HEK293 (cell line): Measurements from ENCODE around the gene ZNF524.

Experiments
- BCL6B ChIP-seq: fragments of 450-650 bp; formaldehyde crosslinking; IDR thresholded peaks from 2 replicates; pipeline ENCODE4 v1.5.1; 2017; ENCODE audit warnings: missing biosample characterization, missing genetic modification characterization
- GLIS1 ChIP-seq: fragments of 450-650 bp; formaldehyde crosslinking; IDR thresholded peaks from 2 replicates; pipeline ENCODE4 v1.5.1; 2016; ENCODE audit warnings: missing biosample characterization, missing genetic modification characterization
- KLF16 ChIP-seq: fragments of 450-650 bp; formaldehyde crosslinking; IDR thresholded peaks from 2 replicates; pipeline ENCODE4 v1.5.1; 2017; ENCODE audit warnings: missing biosample characterization, missing genetic modification characterization
- KLF8 ChIP-seq: fragments of 450-650 bp; formaldehyde crosslinking; IDR thresholded peaks from 2 replicates; pipeline ENCODE4 v1.5.1; 2016; ENCODE audit warnings: missing biosample characterization, missing genetic modification characterization
- PRDM1 ChIP-seq: fragments of 450-650 bp; formaldehyde crosslinking; IDR thresholded peaks from 2 replicates; pipeline ENCODE4; 2016; ENCODE audit warnings: missing biosample characterization, missing genetic modification characterization
- YY2 ChIP-seq: fragments of 450-650 bp; formaldehyde crosslinking; IDR thresholded peaks from 2 replicates; pipeline ENCODE4 v1.5.1; 2016; ENCODE audit warnings: missing biosample characterization, missing genetic modification characterization
- ZBTB20 ChIP-seq: fragments of 450-650 bp; formaldehyde crosslinking; IDR thresholded peaks from 2 replicates; pipeline ENCODE4 v1.5.1; 2016; ENCODE audit warnings: missing biosample characterization, missing genetic modification characterization
- ZIC2 ChIP-seq: fragments of 450-650 bp; formaldehyde crosslinking; IDR thresholded peaks from 2 replicates; pipeline ENCODE4 v1.5.1; 2016; ENCODE audit warnings: missing biosample characterization, missing genetic modification characterization
- ZNF10 ChIP-seq: fragments of 450-650 bp; formaldehyde crosslinking; IDR thresholded peaks from 2 replicates; pipeline ENCODE4 v1.5.1; 2017; ENCODE audit warnings: missing biosample characterization, missing genetic modification characterization
- ZNF155 ChIP-seq: fragments of 450-650 bp; formaldehyde crosslinking; IDR thresholded peaks from 2 replicates; pipeline ENCODE4 v1.5.1; 2016; ENCODE audit warnings: missing biosample characterization, missing genetic modification characterization
- ZNF174 ChIP-seq: fragments of 450-650 bp; formaldehyde crosslinking; IDR thresholded peaks from 2 replicates; pipeline ENCODE4 v1.5.0; 2017; ENCODE audit warnings: missing biosample characterization, mild to moderate bottlenecking, missing genetic modification characterization
- ZNF19 ChIP-seq: fragments of 450-650 bp; formaldehyde crosslinking; IDR thresholded peaks from 2 replicates; pipeline ENCODE4; 2016; ENCODE audit warnings: missing biosample characterization, missing genetic modification characterization, low read depth
- ZNF202 ChIP-seq: fragments of 450-650 bp; formaldehyde crosslinking; IDR thresholded peaks from 2 replicates; pipeline ENCODE4 v1.5.1; 2016; ENCODE audit warnings: missing biosample characterization, missing genetic modification characterization, borderline replicate concordance
- ZNF266 ChIP-seq: fragments of 450-650 bp; formaldehyde crosslinking; IDR thresholded peaks from 2 replicates; pipeline ENCODE4 v1.5.1; 2016; ENCODE audit warnings: missing biosample characterization, missing genetic modification characterization, low read depth
- ZNF341 ChIP-seq: fragments of 450-650 bp; formaldehyde crosslinking; IDR thresholded peaks from 2 replicates; pipeline ENCODE4; 2016; ENCODE audit warnings: low read depth, missing biosample characterization, missing genetic modification characterization
- ZNF416 ChIP-seq: fragments of 450-650 bp; formaldehyde crosslinking; IDR thresholded peaks from 2 replicates; pipeline ENCODE4 v1.5.1; 2016; ENCODE audit warnings: missing biosample characterization, missing genetic modification characterization
- ZNF473 ChIP-seq: fragments of 450-650 bp; formaldehyde crosslinking; IDR thresholded peaks from 2 replicates; pipeline ENCODE4 v1.5.1; 2017; ENCODE audit warnings: missing biosample characterization, missing genetic modification characterization
- ZNF521 ChIP-seq: fragments of 450-650 bp; formaldehyde crosslinking; IDR thresholded peaks from 2 replicates; pipeline ENCODE4 v1.5.1; 2017; ENCODE audit warnings: missing biosample characterization, mild to moderate bottlenecking, missing genetic modification characterization
- ZNF555 ChIP-seq: fragments of 450-650 bp; formaldehyde crosslinking; conservative IDR thresholded peaks from 2 replicates; pipeline ENCODE4 v1.5.1; 2017; ENCODE audit warnings: missing biosample characterization, mild to moderate bottlenecking, missing genetic modification characterization, inconsistent platforms
- ZNF600 ChIP-seq: fragments of 450-650 bp; formaldehyde crosslinking; IDR thresholded peaks from 2 replicates; pipeline ENCODE4 v1.5.1; 2016; ENCODE audit warnings: missing biosample characterization, missing genetic modification characterization
- ZNF621 ChIP-seq: fragments of 450-650 bp; formaldehyde crosslinking; IDR thresholded peaks from 2 replicates; pipeline ENCODE4 v1.5.1; 2017; ENCODE audit warnings: missing biosample characterization, missing genetic modification characterization
- ZNF660 ChIP-seq: fragments of 450-650 bp; IDR thresholded peaks from 2 replicates; pipeline ENCODE4 v1.5.1; 2018; ENCODE audit warnings: missing biosample characterization, mild to moderate bottlenecking, missing genetic modification characterization
- ZNF670 ChIP-seq: fragments of 450-650 bp; formaldehyde crosslinking; IDR thresholded peaks from 2 replicates; pipeline ENCODE4 v1.5.1; 2016; ENCODE audit warnings: missing biosample characterization, missing genetic modification characterization, low read depth
- ZNF747 ChIP-seq: fragments of 450-650 bp; formaldehyde crosslinking; IDR thresholded peaks from 2 replicates; pipeline ENCODE4 v1.5.1; 2016; ENCODE audit warnings: missing biosample characterization, missing genetic modification characterization
- ZNF785 ChIP-seq: fragments of 450-650 bp; formaldehyde crosslinking; IDR thresholded peaks from 2 replicates; pipeline ENCODE4 v1.5.1; 2016; ENCODE audit warnings: missing biosample characterization, missing genetic modification characterization
- ZNF837 ChIP-seq: fragments of 450-650 bp; formaldehyde crosslinking; IDR thresholded peaks from 2 replicates; pipeline ENCODE4 v1.5.1; 2016; ENCODE audit warnings: missing biosample characterization, missing genetic modification characterization
- ZSCAN4 ChIP-seq: fragments of 450-650 bp; formaldehyde crosslinking; IDR thresholded peaks from 2 replicates; pipeline ENCODE4 v1.5.1; 2017; ENCODE audit warnings: missing biosample characterization, missing genetic modification characterization
- TF ChIP-seq, protein P1 (sequence below): fragments of 450-650 bp; formaldehyde crosslinking; IDR thresholded peaks from 2 replicates; pipeline ENCODE4 v1.5.1; 2016; ENCODE audit warnings: missing biosample characterization, missing genetic modification characterization
- TF ChIP-seq, protein P2 (sequence below): fragments of 450-650 bp; formaldehyde crosslinking; conservative IDR thresholded peaks from 2 replicates; pipeline ENCODE4 v1.5.1; 2016; ENCODE audit warnings: low read depth, missing biosample characterization, missing genetic modification characterization

The ZNF524 gene

GRCh38 chr19:55586976-55587668 lies 13.0 kb upstream of the ZNF524 start (continued):
- no peak for TF ChIP-seq ZNF785
- TF ChIP-seq, protein P1, sequence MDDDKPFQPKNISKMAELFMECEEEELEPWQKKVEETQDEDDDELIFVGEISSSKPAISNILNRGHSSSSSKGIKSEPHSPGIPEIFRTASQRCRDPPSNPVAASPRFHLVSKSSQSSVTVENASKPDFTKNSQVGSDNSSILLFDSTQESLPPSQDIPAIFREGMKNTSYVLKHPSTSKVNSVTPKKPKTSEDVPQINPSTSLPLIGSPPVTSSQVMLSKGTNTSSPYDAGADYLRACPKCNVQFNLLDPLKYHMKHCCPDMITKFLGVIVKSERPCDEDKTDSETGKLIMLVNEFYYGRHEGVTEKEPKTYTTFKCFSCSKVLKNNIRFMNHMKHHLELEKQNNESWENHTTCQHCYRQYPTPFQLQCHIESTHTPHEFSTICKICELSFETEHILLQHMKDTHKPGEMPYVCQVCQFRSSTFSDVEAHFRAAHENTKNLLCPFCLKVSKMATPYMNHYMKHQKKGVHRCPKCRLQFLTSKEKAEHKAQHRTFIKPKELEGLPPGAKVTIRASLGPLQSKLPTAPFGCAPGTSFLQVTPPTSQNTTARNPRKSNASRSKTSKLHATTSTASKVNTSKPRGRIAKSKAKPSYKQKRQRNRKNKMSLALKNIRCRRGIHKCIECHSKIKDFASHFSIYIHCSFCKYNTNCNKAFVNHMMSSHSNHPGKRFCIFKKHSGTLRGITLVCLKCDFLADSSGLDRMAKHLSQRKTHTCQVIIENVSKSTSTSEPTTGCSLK (tag by site-specific recombination), result no peak
- no peak for TF ChIP-seq ZSCAN4
- no peak for TF ChIP-seq ZNF670 (tag by site-specific recombination)
- TF ChIP-seq ZNF416 (tag by site-specific recombination), result no peak
- TF ChIP-seq ZNF521 (tag by site-specific recombination), result no peak
- no peak for TF ChIP-seq ZNF174 (tag by site-specific recombination)
- no peak for TF ChIP-seq ZNF555
- TF ChIP-seq ZNF473 (tag by site-specific recombination), result no peak
- TF ChIP-seq ZNF19 (tag by site-specific recombination), result no peak
- no peak for TF ChIP-seq ZIC2
- no peak for TF ChIP-seq ZNF10 (tag by site-specific recombination)
- TF ChIP-seq ZNF266 (tag by site-specific recombination), result no peak
- no peak for TF ChIP-seq ZNF747 (tag by site-specific recombination)
- TF ChIP-seq, protein P2, sequence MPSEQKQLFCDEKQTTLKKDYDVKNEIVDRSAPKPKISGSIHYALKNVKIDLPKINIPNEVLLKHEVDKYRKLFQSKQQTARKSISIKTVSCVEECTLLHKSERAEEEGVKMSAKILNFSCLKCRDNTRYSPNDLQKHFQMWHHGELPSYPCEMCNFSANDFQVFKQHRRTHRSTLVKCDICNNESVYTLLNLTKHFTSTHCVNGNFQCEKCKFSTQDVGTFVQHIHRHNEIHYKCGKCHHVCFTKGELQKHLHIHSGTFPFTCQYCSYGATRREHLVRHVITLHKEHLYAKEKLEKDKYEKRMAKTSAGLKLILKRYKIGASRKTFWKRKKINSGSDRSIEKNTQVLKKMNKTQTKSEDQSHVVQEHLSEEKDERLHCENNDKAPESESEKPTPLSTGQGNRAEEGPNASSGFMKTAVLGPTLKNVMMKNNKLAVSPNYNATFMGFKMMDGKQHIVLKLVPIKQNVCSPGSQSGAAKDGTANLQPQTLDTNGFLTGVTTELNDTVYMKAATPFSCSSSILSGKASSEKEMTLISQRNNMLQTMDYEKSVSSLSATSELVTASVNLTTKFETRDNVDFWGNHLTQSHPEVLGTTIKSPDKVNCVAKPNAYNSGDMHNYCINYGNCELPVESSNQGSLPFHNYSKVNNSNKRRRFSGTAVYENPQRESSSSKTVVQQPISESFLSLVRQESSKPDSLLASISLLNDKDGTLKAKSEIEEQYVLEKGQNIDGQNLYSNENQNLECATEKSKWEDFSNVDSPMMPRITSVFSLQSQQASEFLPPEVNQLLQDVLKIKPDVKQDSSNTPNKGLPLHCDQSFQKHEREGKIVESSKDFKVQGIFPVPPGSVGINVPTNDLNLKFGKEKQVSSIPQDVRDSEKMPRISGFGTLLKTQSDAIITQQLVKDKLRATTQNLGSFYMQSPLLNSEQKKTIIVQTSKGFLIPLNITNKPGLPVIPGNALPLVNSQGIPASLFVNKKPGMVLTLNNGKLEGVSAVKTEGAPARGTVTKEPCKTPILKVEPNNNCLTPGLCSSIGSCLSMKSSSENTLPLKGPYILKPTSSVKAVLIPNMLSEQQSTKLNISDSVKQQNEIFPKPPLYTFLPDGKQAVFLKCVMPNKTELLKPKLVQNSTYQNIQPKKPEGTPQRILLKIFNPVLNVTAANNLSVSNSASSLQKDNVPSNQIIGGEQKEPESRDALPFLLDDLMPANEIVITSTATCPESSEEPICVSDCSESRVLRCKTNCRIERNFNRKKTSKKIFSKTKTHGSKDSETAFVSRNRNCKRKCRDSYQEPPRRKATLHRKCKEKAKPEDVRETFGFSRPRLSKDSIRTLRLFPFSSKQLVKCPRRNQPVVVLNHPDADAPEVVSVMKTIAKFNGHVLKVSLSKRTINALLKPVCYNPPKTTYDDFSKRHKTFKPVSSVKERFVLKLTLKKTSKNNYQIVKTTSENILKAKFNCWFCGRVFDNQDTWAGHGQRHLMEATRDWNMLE (tag by site-specific recombination), result no peak
- no peak for TF ChIP-seq ZNF202
- no peak for TF ChIP-seq ZNF155 (tag by site-specific recombination)
- TF ChIP-seq ZNF837 (tag by site-specific recombination), result no peak
- TF ChIP-seq ZNF621 (tag by site-specific recombination), result no peak
- TF ChIP-seq KLF16 (tag by site-specific recombination), result peak; percentile 39; the same call in 1 of the 2 replicates
- TF ChIP-seq KLF8 (tag by site-specific recombination), result peak; percentile 61; the same call in 1 of the 2 replicates
- TF ChIP-seq YY2 (tag by site-specific recombination), result no peak
- TF ChIP-seq ZNF600 (tag by site-specific recombination), result peak; percentile 94
- no peak for TF ChIP-seq BCL6B (tag by site-specific recombination)
- TF ChIP-seq ZBTB20 (tag by site-specific recombination), result peak; percentile 73
- TF ChIP-seq GLIS1 (tag by site-specific recombination), result peak; percentile 45; the same call in 1 of the 2 replicates
- peak; percentile 52 for TF ChIP-seq ZNF341 (tag by site-specific recombination)
- TF ChIP-seq ZNF660 (tag by site-specific recombination), result no peak
- 0 out of 2 replicates have a peak, but pooled peaks have one; percentile 16 for TF ChIP-seq PRDM1 (tag by site-specific recombination)
